Measurements from ENCODE around the gene TEN1. TPM values are rescaled to one million over a fixed set of nuclear protein-coding genes. Genes with fewer than 3 reads are reported as not detected.
A peak's percentile ranks its signal among the peaks of the same experiment; 100 is the strongest.

Gene TEN1
- total and polyA plus RNA-seq, 2 of the 13 experiments (the other 11 are each of a cell fraction or from before 2014, with no cell fraction given), result 18.0 to 21.3 TPM

- TF ChIP-seq HMGA1 (CRISPR knock-in tag; conservative IDR thresholded peaks at IDR 0.05), result no peak
- TF ChIP-seq ZNF850 (CRISPR knock-in tag; conservative IDR thresholded peaks at IDR 0.05), result no peak
- TF ChIP-seq SNAI1 (CRISPR knock-in tag; IDR thresholded peaks at IDR 0.05; ENCODE audit: borderline replicate concordance), result no peak
- no peak for TF ChIP-seq NFYC (CRISPR knock-in tag; IDR thresholded peaks at IDR 0.05)
- no peak for TF ChIP-seq IKZF1 (IDR thresholded peaks at IDR 0.05)
- no peak for TF ChIP-seq SCMH1 (CRISPR knock-in tag; IDR thresholded peaks at IDR 0.05; ENCODE audit: borderline replicate concordance)
- TF ChIP-seq ZFP90 (CRISPR knock-in tag; IDR thresholded peaks at IDR 0.05; ENCODE audit: borderline replicate concordance), result no peak
- no peak for TF ChIP-seq PAX8 (CRISPR knock-in tag; IDR thresholded peaks at IDR 0.05; ENCODE audit: borderline replicate concordance)
- TF ChIP-seq NBN (conservative IDR thresholded peaks at IDR 0.05), result no peak
- no peak for TF ChIP-seq SNRNP70 (IDR thresholded peaks at IDR 0.05; ENCODE audit: low read depth, low read length)
- TF ChIP-seq RXRA (CRISPR knock-in tag; IDR thresholded peaks at IDR 0.05), result no peak; the same call in none of the 2 replicates
- no peak for TF ChIP-seq ZNF263 (CRISPR knock-in tag; IDR thresholded peaks at IDR 0.05)
- TF ChIP-seq PHF8 (CRISPR knock-in tag; IDR thresholded peaks at IDR 0.05), result no peak; the same call in 1 of the 2 replicates
- TF ChIP-seq GTF2F1 (IDR thresholded peaks at IDR 0.05; ENCODE audit: low read length), result no peak
- no peak for TF ChIP-seq ZFP36L2 (CRISPR knock-in tag; IDR thresholded peaks at IDR 0.05)
- TF ChIP-seq MXD4 (CRISPR knock-in tag; IDR thresholded peaks at IDR 0.05), result no peak
- no peak for TF ChIP-seq ZKSCAN1 (IDR thresholded peaks at IDR 0.05; ENCODE audit: low read length)
- TF ChIP-seq ZNF816 (CRISPR knock-in tag; IDR thresholded peaks at IDR 0.05; ENCODE audit: borderline replicate concordance), result no peak
- TF ChIP-seq ZNF83 (CRISPR knock-in tag; IDR thresholded peaks at IDR 0.05; ENCODE audit: borderline replicate concordance), result 0 out of 2 replicates have a peak, but pooled peaks have one; percentile 26
- no peak for TF ChIP-seq ATF7 (IDR thresholded peaks at IDR 0.05)
- no peak for TF ChIP-seq ATF7 (CRISPR knock-in tag; IDR thresholded peaks at IDR 0.05)
- no peak for TF ChIP-seq CEBPZ (IDR thresholded peaks at IDR 0.05; ENCODE audit: low read length)
- TF ChIP-seq ZNF337 (CRISPR knock-in tag; IDR thresholded peaks at IDR 0.05; ENCODE audit: borderline replicate concordance, low read depth), result no peak
- TF ChIP-seq THRA (CRISPR knock-in tag; IDR thresholded peaks at IDR 0.05; ENCODE audit: borderline replicate concordance), result peak; percentile 72; the same call in 1 of the 2 replicates
- TF ChIP-seq ZNF510 (CRISPR knock-in tag; IDR thresholded peaks at IDR 0.05; ENCODE audit: low read depth), result no peak
- TF ChIP-seq U2AF2 (IDR thresholded peaks at IDR 0.05; ENCODE audit: low read depth, low read length), result no peak
- TF ChIP-seq SIN3B (IDR thresholded peaks at IDR 0.05; ENCODE audit: low read length), result no peak
- no peak for TF ChIP-seq RAD51 (IDR thresholded peaks at IDR 0.05; ENCODE audit: borderline replicate concordance)
- no peak for TF ChIP-seq NCOR1 (IDR thresholded peaks at IDR 0.05; ENCODE audit: borderline replicate concordance, low read length)
These were observed 35.3 kb downstream of the TEN1 start (continued) for GRCh38 chr17:76014100-76014924.

All from HepG2 (cell line).